ENCODE measurements around the gene PRKN.

Gene PRKN

GRCh38 chr6:162387718-162388382 lies 339.7 kb downstream of the PRKN start:
- DNase-seq (ENCODE audit: low spot score) (no peak), FAIRE-seq (no peak)

- FAIRE-seq (no peak), DNase-seq (ENCODE audit: low spot score) (no peak)
Observed at GRCh38 chr6:162385980-162386379, 341.6 kb downstream of the PRKN start.

GRCh38 chr6:162379757-162380409 lies 347.7 kb downstream of the PRKN start:
- DNase-seq (ENCODE audit: low spot score) (no peak), FAIRE-seq (no peak)

- FAIRE-seq: no peak
- DNase-seq (ENCODE audit: low spot score): no peak
Observed at GRCh38 chr6:162377735-162378134, 349.8 kb downstream of the PRKN start.

- DNase-seq (ENCODE audit: low spot score) (no peak), FAIRE-seq (no peak)
Observed at GRCh38 chr6:162373868-162374267, 353.7 kb downstream of the PRKN start.

- FAIRE-seq (peak; percentile 90), DNase-seq (ENCODE audit: low spot score) (no peak)
Observed at GRCh38 chr6:162373192-162373591, 354.4 kb downstream of the PRKN start.

GRCh38 chr6:162372106-162372505 lies 355.5 kb downstream of the PRKN start:
- FAIRE-seq (no peak), DNase-seq (ENCODE audit: low spot score) (no peak)

GRCh38 chr6:162371121-162371520 lies 356.4 kb downstream of the PRKN start:
- no peak for FAIRE-seq
- DNase-seq (ENCODE audit: low spot score): no peak

GRCh38 chr6:162369091-162369490 lies 358.5 kb downstream of the PRKN start:
- DNase-seq (ENCODE audit: low spot score): no peak
- no peak for FAIRE-seq

GRCh38 chr6:162364488-162364887 lies 363.1 kb downstream of the PRKN start:
- no peak for FAIRE-seq
- no peak for DNase-seq (ENCODE audit: low spot score)

- FAIRE-seq (no peak), DNase-seq (ENCODE audit: low spot score) (no peak)
Observed at GRCh38 chr6:162363757-162364156, 363.8 kb downstream of the PRKN start.

- FAIRE-seq (no peak), DNase-seq (ENCODE audit: low spot score) (no peak)
Observed at GRCh38 chr6:162360901-162361567, 366.5 kb downstream of the PRKN start.

GRCh38 chr6:162358625-162359024 lies 368.9 kb downstream of the PRKN start:
- DNase-seq (ENCODE audit: low spot score) (no peak), FAIRE-seq (no peak)

GRCh38 chr6:162345051-162345511 lies 382.5 kb downstream of the PRKN start:
- DNase-seq (ENCODE audit: low spot score) (no peak), FAIRE-seq (peak; percentile 54)

GRCh38 chr6:162344646-162345010 lies 382.9 kb downstream of the PRKN start:
- FAIRE-seq (no peak), DNase-seq (ENCODE audit: low spot score) (no peak)

GRCh38 chr6:162343936-162344645 lies 383.5 kb downstream of the PRKN start:
- FAIRE-seq (peak; percentile 71), DNase-seq (ENCODE audit: low spot score) (peak; percentile 8)

- FAIRE-seq (no peak), DNase-seq (ENCODE audit: low spot score) (no peak)
Observed at GRCh38 chr6:162343198-162343935, 384.2 kb downstream of the PRKN start.

- FAIRE-seq (no peak), DNase-seq (ENCODE audit: low spot score) (no peak)
Observed at GRCh38 chr6:162337412-162337811, 390.2 kb downstream of the PRKN start.

- DNase-seq (ENCODE audit: low spot score) (no peak), FAIRE-seq (no peak)
Observed at GRCh38 chr6:162336359-162336758, 391.2 kb downstream of the PRKN start.

GRCh38 chr6:162332365-162332764 lies 395.2 kb downstream of the PRKN start:
- FAIRE-seq (no peak), DNase-seq (ENCODE audit: low spot score) (no peak)

- no peak for DNase-seq (ENCODE audit: low spot score)
- FAIRE-seq: no peak
Observed at GRCh38 chr6:162331911-162332310, 395.7 kb downstream of the PRKN start.

All from RCC 7860 (cell line).